Right lobe of liver (tissue), 6 donors: ENCODE results near the gene FITM1. TPM values are rescaled to one million over a fixed set of nuclear protein-coding genes. Genes with fewer than 3 reads are reported as not detected.
A peak's percentile ranks its signal among the peaks of the same experiment; 100 is the strongest.

ENCODE experiments used
- ATAC-seq, 4 donors: fragments of 200-7000 bp; cut with Tn5 transposase; one replicate each; pipeline ENCODE4 v1.9.1; 2020; ENCODE audit warnings: mild to moderate bottlenecking in 4 of 4, moderate library complexity in 4 of 4
- DNase-seq, 3 donors: peaks; one replicate each; pipeline ENCODE4 v3.0.0-alpha.2; 2020
- H3K27ac ChIP-seq, 3 donors: fragments of 200-600 bp; one replicate each; pipeline ENCODE4 v1.8.0; 2022
- H3K27me3 ChIP-seq, 2 donors: fragments of 200-600 bp; one replicate each; pipeline ENCODE4 v1.8.0; 2022
- H3K36me3 ChIP-seq, 4 donors: fragments of 200-600 bp; sonication (generic) in 1 of 4; one replicate each; pipeline versions ENCODE4 v1.5.1 to v1.8.0; 2017 to 2022; ENCODE audit warnings: control low read depth in 1 of 4
- H3K4me1 ChIP-seq, 4 donors: fragments of 200-600 bp; sonication (generic) in 1 of 4; one replicate each; pipeline versions ENCODE4 v1.5.1 to v1.8.0; 2017 to 2022; ENCODE audit warnings: control low read depth in 1 of 4
- H3K4me3 ChIP-seq, 3 donors: fragments of 200-600 bp; one replicate each; pipeline ENCODE4 v1.8.0; 2022
- H3K9me3 ChIP-seq, 4 donors: fragments of 200-600 bp; sonication (generic) in 1 of 4; one replicate each; pipeline versions ENCODE4 v1.5.1 to v1.8.0; 2017 to 2022; ENCODE audit warnings: control low read depth in 1 of 4
- CTCF ChIP-seq, 4 donors: fragments of 200-600 bp in 3 of 4; fragments of 450-650 bp in 1 of 4; IDR thresholded peaks; one replicate each; pipeline versions ENCODE4 v1.5.1 to v1.8.0; 2016 to 2022; ENCODE audit warnings: antibody characterized with exemption in 4 of 4, mild to moderate bottlenecking in 2 of 4
- POLR2A ChIP-seq: fragments of 450-650 bp; IDR thresholded peaks from one replicate; pipeline ENCODE4 v1.6.1; 2017; ENCODE audit warnings: antibody characterized with exemption, mild to moderate bottlenecking
- WGBS: methylation state at CpG from one replicate; pipeline ENCODE4 v1.1.6; 2018; ENCODE audit warnings: low coverage, low lambda C conversion rate; ENCODE audit not compliant: insufficient coverage; ENCODE audit errors: missing lambda C conversion rate; 5-methylcytosine and 5-hydroxymethylcytosine counted together
- intact Hi-C, 2 donors: fragments of 100-400 bp; cut with DNase I; formaldehyde crosslinking; loops; one replicate each; pipeline versions ENCODE4 v1.11.2 to v1.14.1; 2022
- total RNA-seq, 6 experiments: library from RNA; depleted of rRNA in 2 of 6; stranded (reverse); fragments of >200 nt in 2 of 6; fragmentation: NEBNext Ultra II Directional in 3 of 6; extraction: Animal tissue kit (Norgen Biotek cat#: 25700) in 3 of 6; gene quantifications; one replicate each; pipeline versions ENCODE4 v1.1.0 to v1.2.4, GENCODE V29; 2016 to 2023
- donor health status: DM: no; HTN: yes; CAD: no.
- donor health status: DM: no; HTN: no; CAD: no.
- donor health status: DM: no; HTN: no; CAD: no.
- donor health status: DM: no; HTN: yes; CAD: no.
- donor health status: DM: no; HTN: yes; CAD: no.

The FITM1 gene
- total RNA-seq, 6 experiments from 2014 or later, result 1.5 to 32.5 (median 9.3) TPM

- peaks cover 0 to 56% (median 18%) of the 10 kb centered on the region in 4 donors for H3K4me1 ChIP-seq
- WGBS, result 26% methylated on average over 1 of the region's 1 CpG
- no peak for DNase-seq
- TF ChIP-seq CTCF (IDR thresholded peaks at IDR 0.05), result no peak
- no peak for TF ChIP-seq POLR2A
- no peak for ATAC-seq
- no peaks in the 10 kb centered on the region for H3K9me3 ChIP-seq
- no peak overlapping the region for H3K27ac ChIP-seq
- intact Hi-C loops, result no loop called here
- no peaks in the 10 kb centered on the region for H3K36me3 ChIP-seq
- no peak overlapping the region for H3K4me3 ChIP-seq
- no peaks in the 10 kb centered on the region for H3K27me3 ChIP-seq
Measured at GRCh38 chr14:24110523-24110922, 19.9 kb upstream of the FITM1 start.

- H3K36me3 ChIP-seq, result peaks cover 0 to 14% (median 3%) of the 10 kb centered on the region in 4 donors
- H3K4me1 ChIP-seq, result peaks cover 0 to 46% (median 14%) of the 10 kb centered on the region in 4 donors
- ATAC-seq (no peak), DNase-seq (no peak)
- H3K4me3 ChIP-seq, result peak overlapping the region; percentile 63 to 82 (median 82)
- peak overlapping the region; percentile 88 to 100 (median 89) for H3K27ac ChIP-seq
- intact Hi-C loops, result no loop called here
- TF ChIP-seq CTCF (IDR thresholded peaks at IDR 0.05) (no peak), POLR2A (no peak)
- H3K27me3 ChIP-seq, result no peaks in the 10 kb centered on the region
- H3K9me3 ChIP-seq, result no peaks in the 10 kb centered on the region
- 10% methylated on average over 10 of the region's 15 CpGs for WGBS
Measured at GRCh38 chr14:24113379-24113800, 17.1 kb upstream of the FITM1 start.

- intact Hi-C loops, result no loop called here
- Histone ChIP-seq H3K36me3 (peaks cover 0 to 20% (median 5%) of the 10 kb centered on the region in 4 donors), H3K4me1 (peaks cover 0 to 40% (median 14%) of the 10 kb centered on the region in 4 donors), H3K4me3 (peak overlapping the region; percentile 63 to 82 (median 82)), H3K9me3 (no peaks in the 10 kb centered on the region), H3K27ac (peak overlapping the region; percentile 88 to 100 (median 89)), H3K27me3 (no peaks in the 10 kb centered on the region)
- ATAC-seq (peak; percentile 61 to 73 (median 66)), DNase-seq (peak; percentile 94 to 97 (median 97))
- TF ChIP-seq CTCF (IDR thresholded peaks at IDR 0.05) (no peak), POLR2A (peak; percentile 84)
- 0% methylated on average over 30 of the region's 42 CpGs for WGBS
Measured at GRCh38 chr14:24113801-24114531, 16.5 kb upstream of the FITM1 start.

- Histone ChIP-seq H3K4me1 (peaks cover 0 to 34% (median 11%) of the 10 kb centered on the region in 4 donors), H3K9me3 (no peaks in the 10 kb centered on the region), H3K36me3 (peaks cover 0 to 28% (median 10%) of the 10 kb centered on the region in 4 donors), H3K4me3 (peak within 1 kb of the TSS; percentile 63 to 82 (median 82)), H3K27ac (peak within 1 kb of the TSS; percentile 88 to 100 (median 89)), H3K27me3 (no peaks in the 10 kb centered on the region)
- peak; percentile 99 to 100 (median 99) for DNase-seq
- TF ChIP-seq CTCF (IDR thresholded peaks at IDR 0.05) (no peak), POLR2A (peak; percentile 84)
- under 1% methylated on average over 33 of the region's 65 CpGs for WGBS
- ATAC-seq, result peak; percentile 82 to 93 (median 85)
- intact Hi-C loops, result no loop called here
Measured at GRCh38 chr14:24114532-24115421, 15.7 kb upstream of the FITM1 start, which contains the start of the genes DCAF11 and NRL. DCAF11 (plus strand) TSS chr14:24114777; CDS start chr14:24115595, 818 bp downstream. NRL (minus strand) TSS chr14:24114949; CDS start chr14:24082848, 32,101 bp downstream.
